IPS-11a (cell line): ENCODE data around the gene SYNPO2.
"Not testable (repeated sequence)": the region's sequence is repeated elsewhere in the genome, so short reads cannot be mapped to it uniquely, and the experiment has no call there.

Experiments used
- H3K4me3 ChIP-seq: one replicate; pipeline ENCODE4 v1.5.1; 2013; ENCODE audit warnings: low read depth, low read length, control low read depth

Gene SYNPO2

GRCh38 chr4:118995693-118996391 lies 107.2 kb downstream of the SYNPO2 start:
- no peak overlapping the region for H3K4me3 ChIP-seq

- no peak overlapping the region for H3K4me3 ChIP-seq
Observed at GRCh38 chr4:118997601-118998000, 108.9 kb downstream of the SYNPO2 start.

GRCh38 chr4:118999919-119000318 lies 111.3 kb downstream of the SYNPO2 start:
- no peak overlapping the region for H3K4me3 ChIP-seq

GRCh38 chr4:119000400-119000799 lies 111.7 kb downstream of the SYNPO2 start:
- no peak overlapping the region for H3K4me3 ChIP-seq

GRCh38 chr4:119002476-119002875 lies 113.8 kb downstream of the SYNPO2 start:
- no peak overlapping the region for H3K4me3 ChIP-seq

GRCh38 chr4:119003001-119003400 lies 114.3 kb downstream of the SYNPO2 start:
- H3K4me3 ChIP-seq = not testable (repeated sequence)

- no peak overlapping the region for H3K4me3 ChIP-seq
Observed at GRCh38 chr4:119005928-119006460, 117.3 kb downstream of the SYNPO2 start.

- H3K4me3 ChIP-seq = no peak overlapping the region
Observed at GRCh38 chr4:119008761-119009160, 120.1 kb downstream of the SYNPO2 start.

- not testable (repeated sequence) for H3K4me3 ChIP-seq
Observed at GRCh38 chr4:119010221-119010620, 121.6 kb downstream of the SYNPO2 start.

GRCh38 chr4:119010909-119011606 lies 122.4 kb downstream of the SYNPO2 start:
- no peak overlapping the region for H3K4me3 ChIP-seq

- H3K4me3 ChIP-seq = no peak overlapping the region
Observed at GRCh38 chr4:119011607-119011988, 122.9 kb downstream of the SYNPO2 start.

- H3K4me3 ChIP-seq = no peak overlapping the region
Observed at GRCh38 chr4:119014658-119015057, 126.0 kb downstream of the SYNPO2 start.

GRCh38 chr4:119016636-119017035 lies 128.0 kb downstream of the SYNPO2 start:
- H3K4me3 ChIP-seq = no peak overlapping the region

- no peak overlapping the region for H3K4me3 ChIP-seq
Observed at GRCh38 chr4:119017636-119018035, 129.0 kb downstream of the SYNPO2 start.

GRCh38 chr4:119020158-119020557 lies 131.5 kb downstream of the SYNPO2 start:
- no peak overlapping the region for H3K4me3 ChIP-seq

- not testable (repeated sequence) for H3K4me3 ChIP-seq
Observed at GRCh38 chr4:119022520-119022919, 133.9 kb downstream of the SYNPO2 start.

GRCh38 chr4:119024102-119024501 lies 135.4 kb downstream of the SYNPO2 start:
- H3K4me3 ChIP-seq = no peak overlapping the region

- no peak overlapping the region for H3K4me3 ChIP-seq
Observed at GRCh38 chr4:119025420-119025819, 136.8 kb downstream of the SYNPO2 start.

GRCh38 chr4:119025916-119026661 lies 137.4 kb downstream of the SYNPO2 start:
- no peak overlapping the region for H3K4me3 ChIP-seq

GRCh38 chr4:119026662-119027444 lies 138.2 kb downstream of the SYNPO2 start:
- H3K4me3 ChIP-seq = no peak overlapping the region

- H3K4me3 ChIP-seq = no peak overlapping the region
Observed at GRCh38 chr4:119027811-119028210, 139.2 kb downstream of the SYNPO2 start.
